DLD1 (cell line): ENCODE results near the gene UCHL1.

ENCODE experiments used
- in situ Hi-C: cut with HindIII; loops from 2 replicates; pipeline ENCODE4 v1.10.0; 2017; ENCODE audit warnings: low sequenced_read_pairs

UCHL1 gene

DNA sequence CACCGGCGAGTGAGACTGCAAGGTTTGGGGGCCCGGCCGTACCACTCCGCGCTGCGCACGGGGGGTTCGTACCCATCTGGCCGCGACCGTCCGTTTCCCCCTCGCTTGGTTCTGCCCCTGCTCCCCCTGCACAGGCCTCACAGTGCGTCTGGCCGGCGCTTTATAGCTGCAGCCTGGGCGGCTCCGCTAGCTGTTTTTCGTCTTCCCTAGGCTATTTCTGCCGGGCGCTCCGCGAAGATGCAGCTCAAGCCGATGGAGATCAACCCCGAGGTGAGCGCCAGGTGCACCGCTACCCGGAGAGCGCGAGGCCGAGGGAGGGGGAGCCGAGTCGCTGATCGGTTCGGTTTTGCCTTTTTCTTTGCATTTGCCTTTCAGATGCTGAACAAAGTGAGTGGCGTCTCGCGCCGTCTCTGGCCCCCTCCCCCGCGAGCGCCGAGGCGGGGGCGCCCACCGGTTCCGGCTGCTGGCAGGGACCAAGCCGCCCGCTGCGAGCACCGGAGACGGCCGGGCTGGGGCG lies at the start of gene UCHL1:
Gene UCHL1 (plus strand): TSS at position 189 of the 517 bp plus-strand sequence. CDS start 49 bp downstream, at position 238.
- in situ Hi-C loops: no loop called here

GRCh38 chr4:41207291-41207831 lies 49.4 kb upstream of the UCHL1 start:
- in situ Hi-C loops: loop anchor here (25.0 kb wide), 1 partner anchor 220 kb away; no protein-coding TSS in a partner anchor

DNA sequence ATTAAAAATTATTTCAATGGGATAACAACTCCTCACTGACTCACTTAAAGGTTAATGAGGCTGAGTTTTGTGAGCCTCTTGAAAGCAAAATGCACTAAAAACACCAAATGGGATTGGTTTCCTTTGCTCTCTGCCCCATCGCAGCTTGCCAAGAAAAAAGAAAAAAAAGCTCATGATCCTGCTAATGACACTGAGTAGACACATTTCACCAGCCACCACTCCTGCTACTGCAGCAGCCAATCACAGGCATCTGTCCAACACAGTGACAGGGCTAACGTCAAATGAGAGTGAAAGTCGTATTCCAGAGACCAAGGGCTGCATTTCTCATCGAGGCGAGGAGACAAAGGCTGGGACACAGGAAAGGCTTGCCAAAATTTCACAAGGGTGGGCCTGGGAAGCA lies 47.5 kb upstream of the UCHL1 start:
- in situ Hi-C loops: loop anchor here (25.0 kb wide), 1 partner anchor 222 kb away; no protein-coding TSS in a partner anchor

GRCh38 chr4:41209901-41210300 lies 46.8 kb upstream of the UCHL1 start:
- in situ Hi-C loops: loop anchor here (25.0 kb wide), 1 partner anchor 223 kb away; no protein-coding TSS in a partner anchor

DNA sequence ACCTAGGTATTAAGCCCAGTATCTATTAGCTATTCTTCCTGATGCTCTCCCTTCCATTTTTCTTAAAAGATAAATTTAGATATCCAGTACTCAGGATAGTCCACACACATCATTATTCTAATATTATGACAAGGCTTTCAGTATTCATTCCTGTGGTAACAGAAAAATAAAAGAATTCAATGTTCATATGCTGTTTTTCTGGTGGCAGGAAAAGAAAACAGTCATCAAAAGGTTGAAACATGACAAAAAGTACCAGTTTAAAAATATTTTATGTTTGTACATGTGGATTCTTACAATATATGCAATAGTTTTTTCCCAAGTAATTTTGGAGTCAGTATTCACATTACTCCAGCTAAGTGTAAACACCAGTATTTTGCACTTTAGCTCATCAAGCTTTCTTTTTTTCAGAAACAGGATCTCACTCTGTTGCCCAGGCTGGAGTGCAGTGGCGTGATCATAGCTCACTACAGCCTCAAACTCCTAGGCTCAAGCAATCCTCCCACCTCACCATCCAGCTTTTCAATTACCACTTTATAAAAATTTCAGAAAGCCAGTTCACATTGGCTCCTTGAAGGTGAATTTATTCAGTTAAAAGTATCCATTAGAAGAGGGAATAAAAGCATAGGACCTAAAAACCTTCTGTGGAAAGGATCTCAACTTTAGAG lies 44.6 kb upstream of the UCHL1 start:
- in situ Hi-C loops: loop anchor here (25.0 kb wide), 1 partner anchor 225 kb away; no protein-coding TSS in a partner anchor

DNA sequence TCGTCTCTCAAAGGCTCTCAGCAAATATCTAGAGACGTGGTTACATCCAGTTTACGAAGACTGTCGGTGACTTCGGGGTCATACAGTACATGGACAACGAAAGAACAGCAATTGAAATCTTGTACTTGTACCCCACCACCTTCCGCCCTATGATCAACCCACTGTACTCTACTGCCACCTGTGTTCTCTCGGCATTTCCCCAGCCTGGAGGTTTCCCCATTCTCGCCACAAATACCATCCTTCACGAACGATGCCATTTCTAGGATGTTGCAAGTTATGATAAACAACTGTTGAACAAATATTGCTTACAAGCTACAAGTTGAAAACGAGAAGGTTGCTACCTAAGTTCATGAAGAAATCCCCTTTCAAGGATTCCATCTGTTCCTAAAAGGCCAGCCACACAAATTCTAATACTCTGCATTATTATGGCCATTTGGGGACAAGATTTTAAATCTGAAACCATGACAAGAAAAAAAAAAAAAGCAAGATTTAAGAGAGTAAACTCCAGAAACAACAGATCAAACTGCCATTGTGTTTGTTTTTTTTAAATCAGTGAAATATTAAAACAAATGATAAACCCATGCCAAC lies 44.0 kb upstream of the UCHL1 start:
- in situ Hi-C loops: loop anchor here (25.0 kb wide), 1 partner anchor 225 kb away; no protein-coding TSS in a partner anchor

- in situ Hi-C loops: loop anchor here (25.0 kb wide), 1 partner anchor 226 kb away; no protein-coding TSS in a partner anchor
Observed at GRCh38 chr4:41213625-41214135, 43.0 kb upstream of the UCHL1 start.

GRCh38 chr4:41214136-41214824 lies 42.4 kb upstream of the UCHL1 start, which contains the start of gene APBB2:
TSS of gene APBB2 (minus strand) at chr4:41214542. CDS start at chr4:41033254, 181,288 bp downstream.
- in situ Hi-C loops: loop anchor here (25.0 kb wide), 1 partner anchor 227 kb away; no protein-coding TSS in a partner anchor

- in situ Hi-C loops: loop anchor here (25.0 kb wide), 1 partner anchor 227 kb away; no protein-coding TSS in a partner anchor
Observed at GRCh38 chr4:41214825-41215146, 41.9 kb upstream of the UCHL1 start.

GRCh38 chr4:41215155-41215554 lies 41.6 kb upstream of the UCHL1 start:
- in situ Hi-C loops: loop anchor here (25.0 kb wide), 1 partner anchor 228 kb away; no protein-coding TSS in a partner anchor

DNA sequence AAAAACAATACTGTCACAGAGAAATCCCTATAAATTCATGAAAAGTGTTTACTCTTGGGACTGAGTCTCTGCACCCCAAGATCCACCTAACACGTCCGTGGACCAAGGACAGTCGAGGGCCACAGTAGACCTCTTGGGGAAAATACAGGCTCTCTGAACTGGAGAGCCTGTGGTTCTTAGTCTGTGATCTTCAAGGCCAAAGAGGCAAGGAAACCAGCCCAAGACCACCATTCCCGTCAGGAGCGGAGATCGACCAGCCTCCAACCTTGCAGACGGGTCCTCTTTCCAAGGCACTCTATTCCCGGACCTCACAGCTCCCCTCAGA lies 40.8 kb upstream of the UCHL1 start:
- in situ Hi-C loops: loop anchor here (25.0 kb wide), 1 partner anchor 229 kb away; no protein-coding TSS in a partner anchor

- in situ Hi-C loops: loop anchor here (25.0 kb wide), 1 partner anchor 229 kb away; no protein-coding TSS in a partner anchor
Observed at GRCh38 chr4:41216294-41217019, 40.3 kb upstream of the UCHL1 start.

- in situ Hi-C loops: loop anchor here (25.0 kb wide), 1 partner anchor 230 kb away; no protein-coding TSS in a partner anchor
Observed at GRCh38 chr4:41217020-41217333, 39.8 kb upstream of the UCHL1 start.

DNA sequence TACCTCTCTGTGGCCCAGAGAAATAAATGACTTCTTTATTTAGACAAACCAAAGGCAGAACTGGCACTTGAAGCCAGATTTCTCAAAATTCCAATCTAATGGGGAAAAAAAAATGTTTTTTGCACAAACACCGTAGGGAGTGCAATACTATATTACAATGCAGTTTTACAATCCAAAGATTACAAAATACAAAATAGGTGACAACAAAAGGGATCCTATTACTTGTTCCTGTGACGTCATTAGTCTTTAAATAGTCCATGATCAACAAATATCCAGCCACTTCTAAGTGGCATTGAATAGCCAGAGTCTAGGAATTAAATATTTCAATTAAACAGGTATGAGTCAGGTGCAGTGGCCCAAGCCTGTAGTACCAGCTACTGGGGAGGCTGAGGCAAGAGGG lies 39.4 kb upstream of the UCHL1 start:
- in situ Hi-C loops: loop anchor here (25.0 kb wide), 1 partner anchor 230 kb away; no protein-coding TSS in a partner anchor

DNA sequence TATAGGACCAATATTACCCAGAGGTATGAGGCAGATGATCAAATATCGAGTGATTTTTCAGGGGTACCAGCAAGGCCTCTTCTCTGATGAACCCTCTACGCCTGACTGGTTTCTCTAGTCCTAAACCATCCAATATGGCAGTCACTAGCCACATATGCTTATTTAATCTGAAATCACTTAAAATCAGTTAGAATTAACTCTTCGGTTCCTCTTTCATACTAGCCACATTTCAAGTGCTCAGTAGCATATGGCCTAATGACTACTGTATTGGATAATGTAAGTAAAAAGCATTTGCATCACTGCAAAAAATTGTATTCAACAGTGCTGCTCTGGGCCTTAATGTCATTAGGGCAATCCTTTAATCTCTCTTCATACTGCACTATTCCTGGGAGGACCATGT lies 38.0 kb upstream of the UCHL1 start:
- in situ Hi-C loops: loop anchor here (25.0 kb wide), 1 partner anchor 231 kb away; no protein-coding TSS in a partner anchor

- in situ Hi-C loops: loop anchor here (25.0 kb wide), 1 partner anchor 232 kb away; no protein-coding TSS in a partner anchor
Observed at GRCh38 chr4:41219421-41219950, 37.2 kb upstream of the UCHL1 start.

GRCh38 chr4:41221850-41222645 lies 34.7 kb upstream of the UCHL1 start:
- in situ Hi-C loops: loop anchor here (25.0 kb wide), 1 partner anchor 235 kb away; no protein-coding TSS in a partner anchor

- in situ Hi-C loops: no loop called here
Observed at GRCh38 chr4:41227902-41228301, 28.8 kb upstream of the UCHL1 start.

- in situ Hi-C loops: no loop called here
Observed at GRCh38 chr4:41232406-41232805, 24.3 kb upstream of the UCHL1 start.
